ENCODE data around the gene MAP2K1. TPM values are rescaled to one million over a fixed set of nuclear protein-coding genes. Genes with fewer than 3 reads are reported as not detected.
A peak's percentile ranks its signal among the peaks of the same experiment; 100 is the strongest.

The MAP2K1 gene
- total RNA-seq, 4 donors from 2014 or later, result 50.4 to 112 (median 69.5) TPM

- peaks cover 3 to 42% of the 10 kb centered on the region in 2 donors for H3K36me3 ChIP-seq
- peak overlapping the region; percentile 74 to 95 (median 87) for H3K4me3 ChIP-seq
- H3K27me3 ChIP-seq, result no peaks in the 10 kb centered on the region
- peak overlapping the region; percentile 85 to 96 (median 92) for H3K27ac ChIP-seq
- intact Hi-C loops (cut with DNase I; ENCODE audit: low total_unique reads) (loop anchor here (2.0 kb wide), 1 partner anchor 117 kb away; the partner anchor contains the start of gene MAP2K1), in situ Hi-C loops (cut with MboI; ENCODE audit: low sequenced_read_pairs in 4 of 4) (loop anchor here in 1 of 4 donors (10.0 kb wide), 1 partner anchor 119 kb away; the partner anchor contains the start of gene MAP2K1)
- no peaks in the 10 kb centered on the region for H3K9me3 ChIP-seq
- no peak for ATAC-seq
- no peak for DNase-seq
- TF ChIP-seq CTCF (IDR thresholded peaks at IDR 0.05 in 4 of 5, conservative IDR thresholded peaks at IDR 0.05 in 1 of 5) (no peak), POLR2A (IDR thresholded peaks at IDR 0.05) (no peak)
- H3K4me1 ChIP-seq, result peaks cover 22 to 24% of the 10 kb centered on the region in 2 donors
These were observed 117.3 kb downstream of the MAP2K1 start for GRCh38 chr15:66503780-66504562.

GRCh38 chr15:66504563-66505429, 118.1 kb downstream of the MAP2K1 start, which contains the start of the genes RPL4 and ZWILCH:
Gene RPL4, minus strand, starts transcription at chr15:66504855. Its CDS starts 65 bp downstream, at chr15:66504790.
Gene ZWILCH, plus strand, starts transcription at chr15:66505326. Its CDS starts 13 bp downstream, at chr15:66505339.
- in situ Hi-C loops (cut with MboI; ENCODE audit: low sequenced_read_pairs in 4 of 4), result loop anchor here in 1 of 4 donors (10.0 kb wide), 1 partner anchor 120 kb away; the partner anchor contains the start of gene MAP2K1
- intact Hi-C loops (cut with DNase I; ENCODE audit: low total_unique reads), result loop anchor here (2.0 kb wide), 1 partner anchor 118 kb away; the partner anchor contains the start of gene MAP2K1

GRCh38 chr15:66505430-66505811, 118.7 kb downstream of the MAP2K1 start:
- no peaks in the 10 kb centered on the region for H3K27me3 ChIP-seq
- in situ Hi-C loops (cut with MboI; ENCODE audit: low sequenced_read_pairs in 4 of 4), result loop anchor here in 1 of 4 donors (10.0 kb wide), 1 partner anchor 121 kb away; the partner anchor contains the start of gene MAP2K1
- H3K4me1 ChIP-seq, result peaks cover 22 to 24% of the 10 kb centered on the region in 2 donors
- no peaks in the 10 kb centered on the region for H3K9me3 ChIP-seq
- H3K27ac ChIP-seq, result peak overlapping the region; percentile 85 to 96 (median 92)
- peak in 1 of 2 donors; percentile 15 for ATAC-seq
- no peak for DNase-seq
- peaks cover 0 to 28% of the 10 kb centered on the region in 2 donors for H3K36me3 ChIP-seq
- intact Hi-C loops (cut with DNase I; ENCODE audit: low total_unique reads), result loop anchor here (2.0 kb wide), 1 partner anchor 119 kb away; the partner anchor contains the start of gene MAP2K1
- H3K4me3 ChIP-seq, result peak overlapping the region; percentile 74 to 95 (median 87)
- TF ChIP-seq CTCF (IDR thresholded peaks at IDR 0.05 in 4 of 5, conservative IDR thresholded peaks at IDR 0.05 in 1 of 5) (no peak), POLR2A (IDR thresholded peaks at IDR 0.05) (no peak)

More at GRCh38 chr15:66504563-66505429, 118.1 kb downstream of the MAP2K1 start, which contains the start of the genes RPL4 and ZWILCH:
- Histone ChIP-seq H3K36me3 (peaks cover 2 to 34% of the 10 kb centered on the region in 2 donors), H3K4me1 (peaks cover 22 to 24% of the 10 kb centered on the region in 2 donors), H3K4me3 (peak within 1 kb of the TSS; percentile 74 to 95 (median 87)), H3K27me3 (no peaks in the 10 kb centered on the region), H3K9me3 (no peaks in the 10 kb centered on the region), H3K27ac (peak within 1 kb of the TSS; percentile 85 to 96 (median 92))
- DNase-seq (peak; percentile 41 to 67), ATAC-seq (peak; percentile 93 to 95)
- TF ChIP-seq POLR2A (IDR thresholded peaks at IDR 0.05), result peak; percentile 96 to 99
- TF ChIP-seq CTCF (IDR thresholded peaks at IDR 0.05 in 4 of 5, conservative IDR thresholded peaks at IDR 0.05 in 1 of 5), result peak in 2 of 5 experiments; percentile 14 to 38

GRCh38 chr15:66505818-66506217, 119.1 kb downstream of the MAP2K1 start:
- peaks cover 0 to 24% of the 10 kb centered on the region in 2 donors for H3K36me3 ChIP-seq
- TF ChIP-seq POLR2A (IDR thresholded peaks at IDR 0.05) (no peak), CTCF (IDR thresholded peaks at IDR 0.05 in 4 of 5, conservative IDR thresholded peaks at IDR 0.05 in 1 of 5) (no peak)

More at GRCh38 chr15:66505818-66506217, 119.1 kb downstream of the MAP2K1 start:
- Histone ChIP-seq H3K4me3 (peak overlapping the region; percentile 74 to 95 (median 87)), H3K27me3 (no peaks in the 10 kb centered on the region), H3K4me1 (peaks cover 22 to 24% of the 10 kb centered on the region in 2 donors), H3K27ac (peak overlapping the region; percentile 85 to 96 (median 92)), H3K9me3 (no peaks in the 10 kb centered on the region)
- ATAC-seq (no peak), DNase-seq (no peak)
- in situ Hi-C loops (cut with MboI; ENCODE audit: low sequenced_read_pairs in 4 of 4) (loop anchor here in 1 of 4 donors (10.0 kb wide), 1 partner anchor 121 kb away; the partner anchor contains the start of gene MAP2K1), intact Hi-C loops (cut with DNase I; ENCODE audit: low total_unique reads) (loop anchor here (2.0 kb wide), 1 partner anchor 119 kb away; the partner anchor contains the start of gene MAP2K1)

All from gastrocnemius medialis (tissue), 4 donors.